HG02763 (cell line): ENCODE results near the gene PDE7B.

Source experiments
- ATAC-seq: cut with Tn5 transposase; IDR thresholded peaks from one replicate; pipeline ENCODE4 v1.9.1; 2021; ENCODE audit warnings: mild to moderate bottlenecking, moderate library complexity; ENCODE audit not compliant: unreplicated experiment

PDE7B gene

GRCh38 chr6:136059308-136059707, 207.8 kb downstream of the PDE7B start:
- ATAC-seq: no peak

GRCh38 chr6:136060052-136060451, 208.6 kb downstream of the PDE7B start:
- ATAC-seq: no peak

GRCh38 chr6:136060759-136061158, 209.3 kb downstream of the PDE7B start:
- no peak for ATAC-seq

- no peak for ATAC-seq
Observed at GRCh38 chr6:136061701-136062100, 210.2 kb downstream of the PDE7B start.

GRCh38 chr6:136063096-136063495, 211.6 kb downstream of the PDE7B start:
- no peak for ATAC-seq

- ATAC-seq: no peak
Observed at GRCh38 chr6:136066005-136066404, 214.5 kb downstream of the PDE7B start.

- ATAC-seq: no peak
Observed at GRCh38 chr6:136067731-136068341, 216.3 kb downstream of the PDE7B start.

- no peak for ATAC-seq
Observed at GRCh38 chr6:136069119-136069518, 217.6 kb downstream of the PDE7B start.

GRCh38 chr6:136070815-136071214, 219.3 kb downstream of the PDE7B start:
- ATAC-seq: no peak

GRCh38 chr6:136072691-136073090, 221.2 kb downstream of the PDE7B start:
- ATAC-seq: no peak

- no peak for ATAC-seq
Observed at GRCh38 chr6:136073216-136073615, 221.7 kb downstream of the PDE7B start.

GRCh38 chr6:136076496-136076895, 225.0 kb downstream of the PDE7B start:
- ATAC-seq: no peak

- ATAC-seq: no peak
Observed at GRCh38 chr6:136077834-136078576, 226.5 kb downstream of the PDE7B start.

GRCh38 chr6:136079701-136080565, 228.4 kb downstream of the PDE7B start:
- no peak for ATAC-seq

GRCh38 chr6:136083540-136083939, 232.0 kb downstream of the PDE7B start:
- ATAC-seq: no peak

- no peak for ATAC-seq
Observed at GRCh38 chr6:136084403-136084802, 232.9 kb downstream of the PDE7B start.

GRCh38 chr6:136085370-136086115, 234.0 kb downstream of the PDE7B start:
- no peak for ATAC-seq

GRCh38 chr6:136086686-136087085, 235.2 kb downstream of the PDE7B start:
- no peak for ATAC-seq

- no peak for ATAC-seq
Observed at GRCh38 chr6:136087986-136088385, 236.5 kb downstream of the PDE7B start.

- ATAC-seq: no peak
Observed at GRCh38 chr6:136088693-136089092, 237.2 kb downstream of the PDE7B start.

- ATAC-seq: no peak
Observed at GRCh38 chr6:136089876-136090275, 238.4 kb downstream of the PDE7B start.
